ENCODE results near the gene ACADS.

DNA sequence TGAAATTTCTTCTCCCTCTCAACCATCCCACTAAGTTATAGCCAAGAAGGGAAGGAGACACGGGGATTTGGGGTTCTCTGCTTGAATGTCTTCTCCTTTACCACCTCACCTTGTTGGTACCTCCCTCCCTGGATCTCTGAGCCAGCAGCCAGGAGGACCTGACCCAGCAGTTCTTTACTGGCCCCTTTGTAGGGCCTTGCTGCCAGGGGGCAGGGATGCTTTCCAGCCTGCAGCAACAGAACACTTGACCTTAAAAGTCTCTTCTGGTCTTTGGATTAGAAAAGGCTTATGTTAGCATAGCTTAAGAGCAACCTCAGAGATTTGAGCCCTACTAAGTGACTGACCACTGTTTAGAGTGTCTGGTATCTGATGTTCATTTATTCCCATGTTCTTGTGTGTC lies 28.3 kb upstream of the ACADS start:
- TF ChIP-seq, protein P1, sequence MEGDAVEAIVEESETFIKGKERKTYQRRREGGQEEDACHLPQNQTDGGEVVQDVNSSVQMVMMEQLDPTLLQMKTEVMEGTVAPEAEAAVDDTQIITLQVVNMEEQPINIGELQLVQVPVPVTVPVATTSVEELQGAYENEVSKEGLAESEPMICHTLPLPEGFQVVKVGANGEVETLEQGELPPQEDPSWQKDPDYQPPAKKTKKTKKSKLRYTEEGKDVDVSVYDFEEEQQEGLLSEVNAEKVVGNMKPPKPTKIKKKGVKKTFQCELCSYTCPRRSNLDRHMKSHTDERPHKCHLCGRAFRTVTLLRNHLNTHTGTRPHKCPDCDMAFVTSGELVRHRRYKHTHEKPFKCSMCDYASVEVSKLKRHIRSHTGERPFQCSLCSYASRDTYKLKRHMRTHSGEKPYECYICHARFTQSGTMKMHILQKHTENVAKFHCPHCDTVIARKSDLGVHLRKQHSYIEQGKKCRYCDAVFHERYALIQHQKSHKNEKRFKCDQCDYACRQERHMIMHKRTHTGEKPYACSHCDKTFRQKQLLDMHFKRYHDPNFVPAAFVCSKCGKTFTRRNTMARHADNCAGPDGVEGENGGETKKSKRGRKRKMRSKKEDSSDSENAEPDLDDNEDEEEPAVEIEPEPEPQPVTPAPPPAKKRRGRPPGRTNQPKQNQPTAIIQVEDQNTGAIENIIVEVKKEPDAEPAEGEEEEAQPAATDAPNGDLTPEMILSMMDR (IDR thresholded peaks at IDR 0.05): no peak
- TF ChIP-seq, protein P2, sequence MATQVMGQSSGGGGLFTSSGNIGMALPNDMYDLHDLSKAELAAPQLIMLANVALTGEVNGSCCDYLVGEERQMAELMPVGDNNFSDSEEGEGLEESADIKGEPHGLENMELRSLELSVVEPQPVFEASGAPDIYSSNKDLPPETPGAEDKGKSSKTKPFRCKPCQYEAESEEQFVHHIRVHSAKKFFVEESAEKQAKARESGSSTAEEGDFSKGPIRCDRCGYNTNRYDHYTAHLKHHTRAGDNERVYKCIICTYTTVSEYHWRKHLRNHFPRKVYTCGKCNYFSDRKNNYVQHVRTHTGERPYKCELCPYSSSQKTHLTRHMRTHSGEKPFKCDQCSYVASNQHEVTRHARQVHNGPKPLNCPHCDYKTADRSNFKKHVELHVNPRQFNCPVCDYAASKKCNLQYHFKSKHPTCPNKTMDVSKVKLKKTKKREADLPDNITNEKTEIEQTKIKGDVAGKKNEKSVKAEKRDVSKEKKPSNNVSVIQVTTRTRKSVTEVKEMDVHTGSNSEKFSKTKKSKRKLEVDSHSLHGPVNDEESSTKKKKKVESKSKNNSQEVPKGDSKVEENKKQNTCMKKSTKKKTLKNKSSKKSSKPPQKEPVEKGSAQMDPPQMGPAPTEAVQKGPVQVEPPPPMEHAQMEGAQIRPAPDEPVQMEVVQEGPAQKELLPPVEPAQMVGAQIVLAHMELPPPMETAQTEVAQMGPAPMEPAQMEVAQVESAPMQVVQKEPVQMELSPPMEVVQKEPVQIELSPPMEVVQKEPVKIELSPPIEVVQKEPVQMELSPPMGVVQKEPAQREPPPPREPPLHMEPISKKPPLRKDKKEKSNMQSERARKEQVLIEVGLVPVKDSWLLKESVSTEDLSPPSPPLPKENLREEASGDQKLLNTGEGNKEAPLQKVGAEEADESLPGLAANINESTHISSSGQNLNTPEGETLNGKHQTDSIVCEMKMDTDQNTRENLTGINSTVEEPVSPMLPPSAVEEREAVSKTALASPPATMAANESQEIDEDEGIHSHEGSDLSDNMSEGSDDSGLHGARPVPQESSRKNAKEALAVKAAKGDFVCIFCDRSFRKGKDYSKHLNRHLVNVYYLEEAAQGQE (IDR thresholded peaks at IDR 0.05; ENCODE audit: insufficient read depth in 1 of 2, low read depth in 2 of 2, low read length in 1 of 2): no peak
- no peak for TF ChIP-seq POLR2AphosphoS5 (IDR thresholded peaks at IDR 0.05; ENCODE audit: low read depth, low read length)
